GM12878 (cell line): ENCODE data around the gene STT3B. TPM values are rescaled to one million over a fixed set of nuclear protein-coding genes. Genes with fewer than 3 reads are reported as not detected.

Source experiments
- HDAC6 ChIP-seq: fragments of 200-600 bp; sonication (generic); IDR thresholded peaks from one replicate; pipeline ENCODE4 v1.8.0; 2017; ENCODE audit warnings: antibody characterized with exemption; ENCODE audit not compliant: unreplicated experiment
- HDGF ChIP-seq: fragments of 450-650 bp; IDR thresholded peaks from 2 replicates; pipeline ENCODE4 v1.6.1; 2016; ENCODE audit warnings: antibody characterized with exemption
- MEF2A ChIP-seq: IDR thresholded peaks from 2 replicates; pipeline ENCODE4 v1.6.1; 2011; ENCODE audit warnings: low read depth, mild to moderate bottlenecking, low read length, moderate library complexity; ENCODE audit not compliant: insufficient read depth
- NBN ChIP-seq: fragments of 450-650 bp; IDR thresholded peaks from 2 replicates; pipeline ENCODE4 v1.6.1; 2016
- NFYA ChIP-seq: IDR thresholded peaks from 2 replicates; pipeline ENCODE4 v1.6.1; 2011; ENCODE audit warnings: low read depth, mild to moderate bottlenecking, low read length, improper control_type of control experiment, borderline replicate concordance
- NR2C1 ChIP-seq: fragments of 450-650 bp; IDR thresholded peaks from 2 replicates; pipeline ENCODE4 v1.6.1; 2017; ENCODE audit warnings: antibody characterized with exemption, mild to moderate bottlenecking, moderate library complexity
- PAX8 ChIP-seq: fragments of 450-650 bp; IDR thresholded peaks from 2 replicates; pipeline ENCODE4 v1.6.1; 2017; ENCODE audit warnings: mild to moderate bottlenecking, moderate library complexity
- TARDBP ChIP-seq: IDR thresholded peaks from 2 replicates; pipeline ENCODE4 v1.6.1; 2016; ENCODE audit warnings: borderline replicate concordance
- ZNF24 ChIP-seq: fragments of 450-650 bp; IDR thresholded peaks from 2 replicates; pipeline ENCODE4 v1.6.1; 2017; ENCODE audit warnings: antibody characterized with exemption, mild to moderate bottlenecking
- ZNF384 ChIP-seq: IDR thresholded peaks from 2 replicates; pipeline ENCODE4 v1.6.1; 2012; ENCODE audit warnings: low read depth, mild to moderate bottlenecking, low read length, improper control_type of control experiment, borderline replicate concordance
- polyA plus RNA-seq, 11 experiments: library from polyadenylated mRNA; depleted of rRNA in 4 of 11; unstranded in 6 of 11; stranded (reverse) in 5 of 11; fragments of >200 nt; fragmentation: Nextera tagmentation in 4 of 11; fragmentation: Illumina TruSeq in 1 of 11; extraction: Ambion mirVana in 4 of 11; extraction: Trizol in 1 of 11; gene quantifications; 1 replicate in 1 of 11; 2 replicates in 10 of 11; pipeline versions ENCODE4 v1.2.1 to v1.2.3, GENCODE V29; 2011 to 2016; ENCODE audit warnings: inconsistent platforms in 2 of 11, missing spikeins in 2 of 11, low read depth in 1 of 11
- total RNA-seq, 4 experiments: library from RNA; depleted of rRNA in 3 of 4; stranded (reverse); fragments of >200 nt in 3 of 4; fragmentation: Illumina TruSeq in 1 of 4; extraction: Trizol in 1 of 4; gene quantifications; 2 replicates each; pipeline versions ENCODE4 v1.2.1 to v1.2.3, GENCODE V29; 2013 to 2021
- TF ChIP-seq, protein P1 (sequence below), 3 experiments: IDR thresholded peaks in 2 of 3; conservative IDR thresholded peaks in 1 of 3; 2 replicates each; pipeline ENCODE4 v1.5.1; 2011; ENCODE audit warnings: low read depth in 3 of 3, low read length in 3 of 3, mild to moderate bottlenecking in 3 of 3, control low read depth in 2 of 3, moderate library complexity in 2 of 3, inconsistent platforms in 1 of 3, mixed read lengths in 1 of 3; ENCODE audit not compliant: control insufficient read depth in 2 of 3, insufficient read depth in 1 of 3; ENCODE audit errors: extremely low read depth in 1 of 3
- TF ChIP-seq, protein P2 (sequence below): fragments of 450-650 bp; IDR thresholded peaks from 2 replicates; pipeline ENCODE4 v1.6.1; 2017; ENCODE audit warnings: low read depth, mild to moderate bottlenecking, moderate library complexity
- TF ChIP-seq, protein P3 (sequence below): IDR thresholded peaks from 2 replicates; pipeline ENCODE4 v1.6.1; 2011; ENCODE audit warnings: low read depth, mild to moderate bottlenecking, low read length, moderate library complexity, borderline replicate concordance; ENCODE audit errors: extremely low read depth
- TF ChIP-seq, protein P4 (sequence below): fragments of 450-650 bp; IDR thresholded peaks from 2 replicates; pipeline ENCODE4 v1.6.1; 2016; ENCODE audit warnings: mild to moderate bottlenecking, moderate library complexity, borderline replicate concordance
- TF ChIP-seq, protein P5 (sequence below): fragments of 450-650 bp; IDR thresholded peaks from 2 replicates; pipeline ENCODE4 v1.6.1; 2017; ENCODE audit warnings: mild to moderate bottlenecking

STT3B gene
- total and polyA plus RNA-seq, 10 of the 15 experiments (the other 5 are each of a cell fraction or from before 2014, with no cell fraction given), result 19.9 to 208 (median 79.6) TPM

DNA sequence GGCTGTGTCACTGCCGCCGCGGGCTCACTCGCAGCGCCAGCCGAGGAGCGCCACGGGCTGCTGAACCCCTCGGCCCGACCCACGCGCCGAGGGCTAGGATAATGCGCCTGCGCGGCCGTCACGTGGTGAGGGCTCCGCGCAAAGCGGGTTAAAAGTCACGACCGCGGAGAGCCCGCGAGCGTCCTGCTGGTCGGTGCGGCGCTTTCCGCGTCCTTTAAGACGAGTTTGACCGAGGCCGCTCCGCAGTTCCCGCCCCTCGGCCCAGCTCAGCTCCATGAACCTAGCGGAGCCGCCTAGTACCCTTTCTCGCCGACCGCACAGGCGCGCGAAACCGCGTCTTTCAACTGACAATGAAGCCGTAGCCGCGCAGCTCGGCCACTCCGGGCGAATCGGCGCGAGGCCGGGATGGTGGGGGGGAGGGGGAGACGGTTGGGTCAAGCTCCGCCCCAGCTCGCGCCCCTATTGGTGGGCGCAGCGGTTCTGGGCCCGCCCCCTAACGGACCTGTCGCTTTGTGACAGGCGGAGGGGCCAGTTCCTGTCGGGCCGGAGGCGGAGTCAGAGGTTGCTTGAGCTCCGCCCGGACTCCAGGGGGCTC, 636 bp upstream of the STT3B start (continued):
- TF ChIP-seq, protein P1, sequence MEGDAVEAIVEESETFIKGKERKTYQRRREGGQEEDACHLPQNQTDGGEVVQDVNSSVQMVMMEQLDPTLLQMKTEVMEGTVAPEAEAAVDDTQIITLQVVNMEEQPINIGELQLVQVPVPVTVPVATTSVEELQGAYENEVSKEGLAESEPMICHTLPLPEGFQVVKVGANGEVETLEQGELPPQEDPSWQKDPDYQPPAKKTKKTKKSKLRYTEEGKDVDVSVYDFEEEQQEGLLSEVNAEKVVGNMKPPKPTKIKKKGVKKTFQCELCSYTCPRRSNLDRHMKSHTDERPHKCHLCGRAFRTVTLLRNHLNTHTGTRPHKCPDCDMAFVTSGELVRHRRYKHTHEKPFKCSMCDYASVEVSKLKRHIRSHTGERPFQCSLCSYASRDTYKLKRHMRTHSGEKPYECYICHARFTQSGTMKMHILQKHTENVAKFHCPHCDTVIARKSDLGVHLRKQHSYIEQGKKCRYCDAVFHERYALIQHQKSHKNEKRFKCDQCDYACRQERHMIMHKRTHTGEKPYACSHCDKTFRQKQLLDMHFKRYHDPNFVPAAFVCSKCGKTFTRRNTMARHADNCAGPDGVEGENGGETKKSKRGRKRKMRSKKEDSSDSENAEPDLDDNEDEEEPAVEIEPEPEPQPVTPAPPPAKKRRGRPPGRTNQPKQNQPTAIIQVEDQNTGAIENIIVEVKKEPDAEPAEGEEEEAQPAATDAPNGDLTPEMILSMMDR (IDR thresholded peaks at IDR 0.05 in 2 of 3, conservative IDR thresholded peaks at IDR 0.05 in 1 of 3; ENCODE audit: control insufficient read depth in 2 of 3, extremely low read depth in 1 of 3, insufficient read depth in 1 of 3, low read depth in 3 of 3, low read length in 3 of 3), result no peak
- TF ChIP-seq NBN (0 out of 2 replicates have a peak, but pooled peaks have one; percentile 93), ZNF384 (no peak), HDAC6 (peak; percentile 44), NFYA (no peak), NR2C1 (peak; percentile 89), MEF2A (no peak), TARDBP (no peak), PAX8 (no peak), ZNF24 (0 out of 2 replicates have a peak, but pooled peaks have one; percentile 35), HDGF (no peak; the same call in 1 of the 2 replicates)
- TF ChIP-seq, protein P2, sequence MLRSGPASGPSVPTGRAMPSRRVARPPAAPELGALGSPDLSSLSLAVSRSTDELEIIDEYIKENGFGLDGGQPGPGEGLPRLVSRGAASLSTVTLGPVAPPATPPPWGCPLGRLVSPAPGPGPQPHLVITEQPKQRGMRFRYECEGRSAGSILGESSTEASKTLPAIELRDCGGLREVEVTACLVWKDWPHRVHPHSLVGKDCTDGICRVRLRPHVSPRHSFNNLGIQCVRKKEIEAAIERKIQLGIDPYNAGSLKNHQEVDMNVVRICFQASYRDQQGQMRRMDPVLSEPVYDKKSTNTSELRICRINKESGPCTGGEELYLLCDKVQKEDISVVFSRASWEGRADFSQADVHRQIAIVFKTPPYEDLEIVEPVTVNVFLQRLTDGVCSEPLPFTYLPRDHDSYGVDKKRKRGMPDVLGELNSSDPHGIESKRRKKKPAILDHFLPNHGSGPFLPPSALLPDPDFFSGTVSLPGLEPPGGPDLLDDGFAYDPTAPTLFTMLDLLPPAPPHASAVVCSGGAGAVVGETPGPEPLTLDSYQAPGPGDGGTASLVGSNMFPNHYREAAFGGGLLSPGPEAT, result no peak
- TF ChIP-seq, protein P3, sequence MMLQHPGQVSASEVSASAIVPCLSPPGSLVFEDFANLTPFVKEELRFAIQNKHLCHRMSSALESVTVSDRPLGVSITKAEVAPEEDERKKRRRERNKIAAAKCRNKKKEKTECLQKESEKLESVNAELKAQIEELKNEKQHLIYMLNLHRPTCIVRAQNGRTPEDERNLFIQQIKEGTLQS, result peak; percentile 83; the same call in 1 of the 2 replicates
- TF ChIP-seq, protein P4, sequence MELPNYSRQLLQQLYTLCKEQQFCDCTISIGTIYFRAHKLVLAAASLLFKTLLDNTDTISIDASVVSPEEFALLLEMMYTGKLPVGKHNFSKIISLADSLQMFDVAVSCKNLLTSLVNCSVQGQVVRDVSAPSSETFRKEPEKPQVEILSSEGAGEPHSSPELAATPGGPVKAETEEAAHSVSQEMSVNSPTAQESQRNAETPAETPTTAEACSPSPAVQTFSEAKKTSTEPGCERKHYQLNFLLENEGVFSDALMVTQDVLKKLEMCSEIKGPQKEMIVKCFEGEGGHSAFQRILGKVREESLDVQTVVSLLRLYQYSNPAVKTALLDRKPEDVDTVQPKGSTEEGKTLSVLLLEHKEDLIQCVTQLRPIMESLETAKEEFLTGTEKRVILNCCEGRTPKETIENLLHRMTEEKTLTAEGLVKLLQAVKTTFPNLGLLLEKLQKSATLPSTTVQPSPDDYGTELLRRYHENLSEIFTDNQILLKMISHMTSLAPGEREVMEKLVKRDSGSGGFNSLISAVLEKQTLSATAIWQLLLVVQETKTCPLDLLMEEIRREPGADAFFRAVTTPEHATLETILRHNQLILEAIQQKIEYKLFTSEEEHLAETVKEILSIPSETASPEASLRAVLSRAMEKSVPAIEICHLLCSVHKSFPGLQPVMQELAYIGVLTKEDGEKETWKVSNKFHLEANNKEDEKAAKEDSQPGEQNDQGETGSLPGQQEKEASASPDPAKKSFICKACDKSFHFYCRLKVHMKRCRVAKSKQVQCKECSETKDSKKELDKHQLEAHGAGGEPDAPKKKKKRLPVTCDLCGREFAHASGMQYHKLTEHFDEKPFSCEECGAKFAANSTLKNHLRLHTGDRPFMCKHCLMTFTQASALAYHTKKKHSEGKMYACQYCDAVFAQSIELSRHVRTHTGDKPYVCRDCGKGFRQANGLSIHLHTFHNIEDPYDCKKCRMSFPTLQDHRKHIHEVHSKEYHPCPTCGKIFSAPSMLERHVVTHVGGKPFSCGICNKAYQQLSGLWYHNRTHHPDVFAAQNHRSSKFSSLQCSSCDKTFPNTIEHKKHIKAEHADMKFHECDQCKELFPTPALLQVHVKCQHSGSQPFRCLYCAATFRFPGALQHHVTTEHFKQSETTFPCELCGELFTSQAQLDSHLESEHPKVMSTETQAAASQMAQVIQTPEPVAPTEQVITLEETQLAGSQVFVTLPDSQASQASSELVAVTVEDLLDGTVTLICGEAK, result no peak
- TF ChIP-seq, protein P5, sequence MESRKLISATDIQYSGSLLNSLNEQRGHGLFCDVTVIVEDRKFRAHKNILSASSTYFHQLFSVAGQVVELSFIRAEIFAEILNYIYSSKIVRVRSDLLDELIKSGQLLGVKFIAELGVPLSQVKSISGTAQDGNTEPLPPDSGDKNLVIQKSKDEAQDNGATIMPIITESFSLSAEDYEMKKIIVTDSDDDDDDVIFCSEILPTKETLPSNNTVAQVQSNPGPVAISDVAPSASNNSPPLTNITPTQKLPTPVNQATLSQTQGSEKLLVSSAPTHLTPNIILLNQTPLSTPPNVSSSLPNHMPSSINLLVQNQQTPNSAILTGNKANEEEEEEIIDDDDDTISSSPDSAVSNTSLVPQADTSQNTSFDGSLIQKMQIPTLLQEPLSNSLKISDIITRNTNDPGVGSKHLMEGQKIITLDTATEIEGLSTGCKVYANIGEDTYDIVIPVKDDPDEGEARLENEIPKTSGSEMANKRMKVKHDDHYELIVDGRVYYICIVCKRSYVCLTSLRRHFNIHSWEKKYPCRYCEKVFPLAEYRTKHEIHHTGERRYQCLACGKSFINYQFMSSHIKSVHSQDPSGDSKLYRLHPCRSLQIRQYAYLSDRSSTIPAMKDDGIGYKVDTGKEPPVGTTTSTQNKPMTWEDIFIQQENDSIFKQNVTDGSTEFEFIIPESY, result peak; percentile 37; the same call in 1 of the 2 replicates
